IPS-15b (cell line): ENCODE data around the gene CDK5.

Experiments used
- H3K27me3 ChIP-seq: one replicate; pipeline ENCODE4 v1.6.1; 2013; ENCODE audit warnings: low read length; ENCODE audit not compliant: control insufficient read depth, insufficient read depth
- H3K36me3 ChIP-seq: one replicate; pipeline ENCODE4 v1.6.1; 2013; ENCODE audit warnings: low read length; ENCODE audit not compliant: control insufficient read depth, insufficient read depth
- H3K4me1 ChIP-seq: one replicate; pipeline ENCODE4 v1.6.1; 2013; ENCODE audit warnings: mild to moderate bottlenecking, low read length; ENCODE audit not compliant: control insufficient read depth, insufficient read depth
- H3K4me3 ChIP-seq: one replicate; pipeline ENCODE4 v1.5.1; 2013; ENCODE audit warnings: low read depth, low read length
- H3K9ac ChIP-seq: one replicate; pipeline ENCODE4 v1.6.1; 2013; ENCODE audit warnings: low read depth, mild to moderate bottlenecking, low read length
- H3K9me3 ChIP-seq: one replicate; pipeline ENCODE4 v1.6.1; 2013; ENCODE audit warnings: mild to moderate bottlenecking, low read length; ENCODE audit not compliant: control insufficient read depth, insufficient read depth

CDK5 gene

GRCh38 chr7:151019130-151019447 is 38.6 kb downstream of the CDK5 start:
- H3K27me3 ChIP-seq = peaks cover 58% of the 10 kb centered on the region
- no peaks in the 10 kb centered on the region for H3K36me3 ChIP-seq
- H3K4me1 ChIP-seq = no peaks in the 10 kb centered on the region
- no peaks in the 10 kb centered on the region for H3K9me3 ChIP-seq
- no peak overlapping the region for H3K9ac ChIP-seq
- peak overlapping the region; percentile 22 for H3K4me3 ChIP-seq

GRCh38 chr7:151018421-151019129 is 39.1 kb downstream of the CDK5 start:
- Histone ChIP-seq H3K9me3 (no peaks in the 10 kb centered on the region), H3K4me1 (no peaks in the 10 kb centered on the region), H3K9ac (no peak overlapping the region), H3K4me3 (peak overlapping the region; percentile 41), H3K36me3 (no peaks in the 10 kb centered on the region), H3K27me3 (peaks cover 59% of the 10 kb centered on the region)

GRCh38 chr7:151017953-151018420 is 39.7 kb downstream of the CDK5 start:
- no peaks in the 10 kb centered on the region for H3K4me1 ChIP-seq
- no peaks in the 10 kb centered on the region for H3K9me3 ChIP-seq
- no peaks in the 10 kb centered on the region for H3K36me3 ChIP-seq
- peaks cover 57% of the 10 kb centered on the region for H3K27me3 ChIP-seq
- H3K9ac ChIP-seq = no peak overlapping the region
- H3K4me3 ChIP-seq = peak overlapping the region; percentile 41

GRCh38 chr7:151017370-151017952 is 40.2 kb downstream of the CDK5 start:
- peaks cover 1% of the 10 kb centered on the region for H3K4me1 ChIP-seq
- peaks cover 59% of the 10 kb centered on the region for H3K27me3 ChIP-seq
- H3K4me3 ChIP-seq = peak overlapping the region; percentile 41
- H3K36me3 ChIP-seq = no peaks in the 10 kb centered on the region
- no peak overlapping the region for H3K9ac ChIP-seq
- no peaks in the 10 kb centered on the region for H3K9me3 ChIP-seq

- Histone ChIP-seq H3K4me1 (peaks cover 4% of the 10 kb centered on the region), H3K27me3 (peaks cover 61% of the 10 kb centered on the region), H3K9ac (no peak overlapping the region), H3K9me3 (no peaks in the 10 kb centered on the region), H3K36me3 (no peaks in the 10 kb centered on the region), H3K4me3 (no peak overlapping the region)
These were observed 40.8 kb downstream of the CDK5 start for GRCh38 chr7:151016942-151017341.

- Histone ChIP-seq H3K36me3 (no peaks in the 10 kb centered on the region), H3K9me3 (no peaks in the 10 kb centered on the region), H3K4me3 (no peak overlapping the region), H3K4me1 (peaks cover 4% of the 10 kb centered on the region), H3K9ac (no peak overlapping the region), H3K27me3 (peaks cover 61% of the 10 kb centered on the region)
These were observed 41.2 kb downstream of the CDK5 start for GRCh38 chr7:151016505-151016904.

- Histone ChIP-seq H3K9me3 (no peaks in the 10 kb centered on the region), H3K27me3 (peaks cover 61% of the 10 kb centered on the region), H3K4me3 (no peak overlapping the region), H3K4me1 (peaks cover 4% of the 10 kb centered on the region), H3K36me3 (no peaks in the 10 kb centered on the region), H3K9ac (no peak overlapping the region)
These were observed 41.7 kb downstream of the CDK5 start for GRCh38 chr7:151015967-151016366.

- Histone ChIP-seq H3K4me1 (peaks cover 4% of the 10 kb centered on the region), H3K27me3 (peaks cover 50% of the 10 kb centered on the region), H3K36me3 (no peaks in the 10 kb centered on the region), H3K4me3 (no peak overlapping the region), H3K9me3 (no peaks in the 10 kb centered on the region), H3K9ac (no peak overlapping the region)
These were observed 42.7 kb downstream of the CDK5 start for GRCh38 chr7:151014950-151015349.

GRCh38 chr7:151013733-151014497 is 43.8 kb downstream of the CDK5 start:
- Histone ChIP-seq H3K4me3 (peak overlapping the region; percentile 53), H3K9ac (no peak overlapping the region)

GRCh38 chr7:151013356-151013732 is 44.4 kb downstream of the CDK5 start:
- Histone ChIP-seq H3K4me1 (peaks cover 4% of the 10 kb centered on the region), H3K4me3 (peak overlapping the region; percentile 52), H3K9me3 (no peaks in the 10 kb centered on the region), H3K27me3 (peaks cover 34% of the 10 kb centered on the region), H3K9ac (no peak overlapping the region), H3K36me3 (no peaks in the 10 kb centered on the region)

More at GRCh38 chr7:151013733-151014497, 43.8 kb downstream of the CDK5 start:
- Histone ChIP-seq H3K36me3 (no peaks in the 10 kb centered on the region), H3K27me3 (peaks cover 40% of the 10 kb centered on the region), H3K4me1 (peaks cover 4% of the 10 kb centered on the region), H3K9me3 (no peaks in the 10 kb centered on the region)

GRCh38 chr7:151012911-151013347 is 44.8 kb downstream of the CDK5 start:
- Histone ChIP-seq H3K9ac (no peak overlapping the region), H3K27me3 (peaks cover 32% of the 10 kb centered on the region), H3K9me3 (no peaks in the 10 kb centered on the region), H3K4me1 (peaks cover 4% of the 10 kb centered on the region), H3K36me3 (no peaks in the 10 kb centered on the region), H3K4me3 (peak overlapping the region; percentile 52)
